ENCODE measurements around the gene GNA12. TPM values are rescaled to one million over a fixed set of nuclear protein-coding genes. Genes with fewer than 3 reads are reported as not detected.
A peak's percentile ranks its signal among the peaks of the same experiment; 100 is the strongest.
"Not testable (repeated sequence)": the region's sequence is repeated elsewhere in the genome, so short reads cannot be mapped to it uniquely, and the experiment has no call there.

GNA12 gene
- total RNA-seq, 1 donor from 2014 or later = 43.0 TPM

DNA sequence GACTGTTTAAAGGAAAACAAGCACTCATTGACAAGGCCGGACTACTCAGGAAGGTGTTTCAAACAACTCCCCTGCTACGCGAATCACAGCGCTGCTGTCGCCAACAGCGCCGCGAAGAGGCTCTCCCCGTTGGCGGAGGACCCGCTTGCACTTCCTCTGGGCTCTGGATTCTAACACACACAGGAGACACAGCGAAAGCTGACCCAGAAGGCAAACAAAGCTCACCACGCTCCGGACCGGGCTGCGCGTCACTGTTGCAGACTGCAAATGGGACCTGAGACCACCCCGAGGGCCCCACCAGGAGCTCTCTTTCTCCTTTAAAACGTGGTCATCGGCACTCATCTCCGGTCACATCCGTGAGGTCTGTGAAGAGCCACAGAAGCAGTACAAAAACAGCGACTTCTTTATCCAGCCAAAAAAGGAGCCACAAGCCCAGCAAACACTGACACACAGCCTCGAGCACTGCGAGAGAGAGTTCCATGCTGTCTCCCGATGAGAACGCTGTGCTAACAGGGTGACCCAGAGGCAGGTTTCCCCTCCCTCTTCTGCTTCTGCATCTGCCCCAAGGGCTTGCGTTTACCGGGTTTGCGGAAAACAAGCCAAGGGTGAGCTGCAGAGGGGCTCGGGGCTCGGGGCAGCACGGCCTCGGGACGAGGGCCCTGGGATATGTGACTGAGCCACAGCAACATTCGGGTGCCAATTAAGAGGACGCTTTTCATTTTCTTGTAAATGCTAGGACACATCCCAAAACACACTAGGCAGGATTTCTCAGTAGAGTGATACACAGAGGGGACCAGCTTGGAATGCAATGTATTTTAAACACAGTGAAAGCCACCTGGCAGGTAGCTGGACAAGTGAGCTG lies 114.8 kb downstream of the GNA12 start:
- H3K4me3 ChIP-seq = peak overlapping the region; percentile 9
- intact Hi-C loops (cut with micrococcal nuclease) = no loop called here
- TF ChIP-seq, protein P1, sequence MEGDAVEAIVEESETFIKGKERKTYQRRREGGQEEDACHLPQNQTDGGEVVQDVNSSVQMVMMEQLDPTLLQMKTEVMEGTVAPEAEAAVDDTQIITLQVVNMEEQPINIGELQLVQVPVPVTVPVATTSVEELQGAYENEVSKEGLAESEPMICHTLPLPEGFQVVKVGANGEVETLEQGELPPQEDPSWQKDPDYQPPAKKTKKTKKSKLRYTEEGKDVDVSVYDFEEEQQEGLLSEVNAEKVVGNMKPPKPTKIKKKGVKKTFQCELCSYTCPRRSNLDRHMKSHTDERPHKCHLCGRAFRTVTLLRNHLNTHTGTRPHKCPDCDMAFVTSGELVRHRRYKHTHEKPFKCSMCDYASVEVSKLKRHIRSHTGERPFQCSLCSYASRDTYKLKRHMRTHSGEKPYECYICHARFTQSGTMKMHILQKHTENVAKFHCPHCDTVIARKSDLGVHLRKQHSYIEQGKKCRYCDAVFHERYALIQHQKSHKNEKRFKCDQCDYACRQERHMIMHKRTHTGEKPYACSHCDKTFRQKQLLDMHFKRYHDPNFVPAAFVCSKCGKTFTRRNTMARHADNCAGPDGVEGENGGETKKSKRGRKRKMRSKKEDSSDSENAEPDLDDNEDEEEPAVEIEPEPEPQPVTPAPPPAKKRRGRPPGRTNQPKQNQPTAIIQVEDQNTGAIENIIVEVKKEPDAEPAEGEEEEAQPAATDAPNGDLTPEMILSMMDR (IDR thresholded peaks at IDR 0.05; ENCODE audit: borderline replicate concordance) = no peak
- no peaks in the 10 kb centered on the region for H3K27me3 ChIP-seq (ENCODE audit: low read depth)
- DNase-seq = no peak
- H3K9me3 ChIP-seq (replicated peaks) = peaks cover 9% of the 10 kb centered on the region
- peaks cover 44% of the 10 kb centered on the region for H3K4me1 ChIP-seq
- H3K36me3 ChIP-seq = peaks cover 56% of the 10 kb centered on the region
- H3K27ac ChIP-seq (replicated peaks) = peak overlapping the region; percentile 52

GRCh38 chr7:2728316-2729030 lies 115.6 kb downstream of the GNA12 start:
- intact Hi-C loops (cut with micrococcal nuclease) = no loop called here
- H3K4me3 ChIP-seq = peak overlapping the region; percentile 9
- no peak for DNase-seq
- no peaks in the 10 kb centered on the region for H3K27me3 ChIP-seq (ENCODE audit: low read depth)
- H3K27ac ChIP-seq (replicated peaks) = peak overlapping the region; percentile 52
- peaks cover 36% of the 10 kb centered on the region for H3K4me1 ChIP-seq
- TF ChIP-seq, protein P1 (IDR thresholded peaks at IDR 0.05; ENCODE audit: borderline replicate concordance) = no peak
- H3K9me3 ChIP-seq (replicated peaks) = peaks cover 3% of the 10 kb centered on the region
- peaks cover 64% of the 10 kb centered on the region for H3K36me3 ChIP-seq

DNA sequence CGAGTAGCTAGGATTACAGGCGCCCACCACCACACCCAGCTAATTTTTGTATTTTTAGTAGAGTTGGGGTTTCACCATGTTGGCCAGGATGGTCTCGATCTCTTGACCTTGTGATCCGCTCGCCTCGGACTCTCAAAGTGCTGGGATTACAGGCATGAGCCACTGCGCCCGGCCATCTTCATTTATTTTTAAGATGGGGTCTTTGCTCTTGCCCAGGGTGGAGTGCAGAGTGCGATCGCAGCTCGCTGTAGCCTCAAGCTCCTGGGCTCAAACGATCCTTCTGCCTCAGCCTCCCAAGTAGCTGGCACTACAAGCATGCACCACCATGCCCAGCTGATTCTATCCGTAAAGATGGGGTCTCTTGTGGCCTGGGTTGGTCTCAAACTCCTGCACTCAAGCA lies 116.9 kb downstream of the GNA12 start:
- intact Hi-C loops (cut with micrococcal nuclease) = not testable (repeated sequence)

GRCh38 chr7:2726316-2727018 lies 117.6 kb downstream of the GNA12 start:
- Histone ChIP-seq H3K36me3 (peaks cover 70% of the 10 kb centered on the region), H3K27ac (replicated peaks) (no peak overlapping the region), H3K4me3 (no peak overlapping the region), H3K4me1 (peaks cover 19% of the 10 kb centered on the region), H3K27me3 (ENCODE audit: low read depth) (no peaks in the 10 kb centered on the region), H3K9me3 (replicated peaks) (no peaks in the 10 kb centered on the region)
- peak; percentile 1 for DNase-seq
- intact Hi-C loops (cut with micrococcal nuclease) = no loop called here
- TF ChIP-seq, protein P1 (IDR thresholded peaks at IDR 0.05; ENCODE audit: borderline replicate concordance) = no peak

More for the DNA sequence above, 116.9 kb downstream of the GNA12 start:
- not testable (repeated sequence) for H3K9me3 ChIP-seq (replicated peaks); H3K4me3 ChIP-seq; H3K27ac ChIP-seq (replicated peaks); H3K27me3 ChIP-seq (ENCODE audit: low read depth)
- DNase-seq = peak; percentile 1
- Histone ChIP-seq H3K36me3 (peaks cover 72% of the 10 kb centered on the region), H3K4me1 (peaks cover 23% of the 10 kb centered on the region)

DNA sequence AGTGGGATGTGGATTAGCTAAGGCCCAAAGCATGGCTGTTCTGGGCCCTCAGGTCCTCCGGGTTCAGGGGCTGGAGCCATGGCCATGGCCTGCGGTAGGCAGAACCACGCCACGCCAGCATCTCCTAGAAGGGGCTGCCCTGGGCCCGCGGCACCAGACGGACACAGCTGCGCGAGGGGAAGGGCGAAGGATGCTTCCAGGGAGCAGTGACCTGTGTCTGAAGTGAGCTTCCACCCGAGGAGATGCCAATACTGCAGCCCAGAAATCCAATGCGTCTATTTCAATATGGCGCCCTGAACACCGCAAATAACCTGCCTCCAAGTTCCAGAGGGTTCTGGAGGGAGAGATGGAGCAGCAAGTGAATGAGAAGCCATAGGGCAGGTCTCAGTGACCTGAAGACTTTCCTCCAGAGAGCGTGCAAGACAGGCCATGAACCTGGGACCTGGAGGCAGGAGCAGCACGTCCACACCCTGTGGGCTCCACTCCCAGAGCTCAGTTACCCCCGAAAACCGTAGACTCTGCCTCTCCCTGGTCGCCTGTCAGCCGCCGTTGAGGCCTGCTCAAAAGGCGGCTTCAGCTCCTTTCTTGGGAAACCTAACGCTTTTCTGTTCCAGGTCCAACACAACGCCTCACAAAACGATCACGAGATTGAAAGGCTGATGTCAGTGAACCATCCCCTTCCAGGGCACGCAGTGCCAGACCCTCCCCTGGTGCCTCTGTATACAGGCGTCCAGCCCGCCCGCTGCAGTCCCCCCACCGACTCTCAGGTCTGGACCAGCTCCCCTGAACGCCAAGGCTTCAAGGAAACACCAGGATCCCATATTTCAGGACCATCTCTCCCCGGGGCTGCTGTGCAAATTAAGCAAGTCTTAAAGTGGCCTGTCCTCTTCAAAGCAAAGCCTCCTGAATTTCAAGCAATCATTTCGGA lies 118.7 kb downstream of the GNA12 start:
- no peaks in the 10 kb centered on the region for H3K9me3 ChIP-seq (replicated peaks)
- TF ChIP-seq, protein P1 (IDR thresholded peaks at IDR 0.05; ENCODE audit: borderline replicate concordance) = no peak
- DNase-seq = peak; percentile 8
- no peaks in the 10 kb centered on the region for H3K27me3 ChIP-seq (ENCODE audit: low read depth)
- intact Hi-C loops (cut with micrococcal nuclease) = no loop called here
- no peak overlapping the region for H3K4me3 ChIP-seq
- no peak overlapping the region for H3K27ac ChIP-seq (replicated peaks)
- peaks cover 67% of the 10 kb centered on the region for H3K36me3 ChIP-seq
- peaks cover 18% of the 10 kb centered on the region for H3K4me1 ChIP-seq
